Urothelium cell line (cell line): ENCODE results near the gene PLTP.

Experiments used
- DNase-seq: peaks from one replicate; pipeline ENCODE4 v3.0.0; 2011; ENCODE audit warnings: low spot score, mixed read lengths
- FAIRE-seq: peaks from 2 replicates; lab custom pipeline; 2011; peaks lifted over from hg19 to GRCh38; lab: Jason Lieb, UNC

The PLTP gene

GRCh38 chr20:45850926-45851325 is 61.0 kb downstream of the PLTP start:
- FAIRE-seq (no peak), DNase-seq (no peak)

- no peak for FAIRE-seq
- no peak for DNase-seq
These were observed 61.7 kb downstream of the PLTP start for GRCh38 chr20:45850238-45850637.

GRCh38 chr20:45848969-45849582 is 62.9 kb downstream of the PLTP start:
- FAIRE-seq (no peak), DNase-seq (no peak)
